HEK293T (cell line): Measurements from ENCODE around the gene PATL2.

Experiments used
- CTCF ChIA-PET: fragments of 350-600 bp; formaldehyde crosslinking; extraction: SDS; loops from one replicate; lab custom pipeline; 2021; ENCODE audit warnings: antibody characterized with exemption, inconsistent platforms; lab: Yijun Ruan, JAX
- POLR2A ChIA-PET: fragments of 350-600 bp; formaldehyde crosslinking; extraction: SDS; loops from one replicate; lab custom pipeline; 2020; ENCODE audit warnings: antibody characterized with exemption, inconsistent platforms; lab: Yijun Ruan, JAX
- DNase-seq: peaks from one replicate; pipeline ENCODE4 v3.0.0; 2012; ENCODE audit warnings: mixed read lengths; ENCODE audit errors: extremely low spot score
- ARNT ChIP-seq: fragments of 450-650 bp; IDR thresholded peaks from 2 replicates; pipeline ENCODE4 v1.6.1; 2017; ENCODE audit warnings: mild to moderate bottlenecking
- BHLHE40 ChIP-seq: fragments of 450-650 bp; IDR thresholded peaks from 2 replicates; pipeline ENCODE4 v1.6.1; 2016; ENCODE audit warnings: mild to moderate bottlenecking, moderate library complexity, borderline replicate concordance
- CTBP1 ChIP-seq: fragments of 450-650 bp; IDR thresholded peaks from 2 replicates; pipeline ENCODE4 v1.6.1; 2016; ENCODE audit warnings: borderline replicate concordance
- ELF4 ChIP-seq: fragments of 450-650 bp; IDR thresholded peaks from 2 replicates; pipeline ENCODE4 v1.6.1; 2017; ENCODE audit warnings: antibody characterized with exemption
- FOXA1 ChIP-seq: fragments of 450-650 bp; IDR thresholded peaks from 2 replicates; pipeline ENCODE4 v1.6.1; 2016; ENCODE audit warnings: mild to moderate bottlenecking
- FOXK2 ChIP-seq: fragments of 450-650 bp; IDR thresholded peaks from 2 replicates; pipeline ENCODE4 v1.6.1; 2016; ENCODE audit warnings: mild to moderate bottlenecking
- FOXM1 ChIP-seq: fragments of 450-650 bp; IDR thresholded peaks from 2 replicates; pipeline ENCODE4 v1.6.1; 2017; ENCODE audit warnings: mild to moderate bottlenecking, borderline replicate concordance
- HDGF ChIP-seq: fragments of 450-650 bp; IDR thresholded peaks from 2 replicates; pipeline ENCODE4 v1.6.1; 2017; ENCODE audit warnings: antibody characterized with exemption, borderline replicate concordance
- L3MBTL2 ChIP-seq: fragments of 450-650 bp; conservative IDR thresholded peaks from 2 replicates; pipeline ENCODE4 v1.6.1; 2016; ENCODE audit warnings: mild to moderate bottlenecking
- LEF1 ChIP-seq: fragments of 450-650 bp; IDR thresholded peaks from 2 replicates; pipeline ENCODE4 v1.6.1; 2017; ENCODE audit warnings: mild to moderate bottlenecking, borderline replicate concordance
- NFRKB ChIP-seq: fragments of 450-650 bp; IDR thresholded peaks from 2 replicates; pipeline ENCODE4 v1.6.1; 2016; ENCODE audit warnings: mild to moderate bottlenecking, moderate library complexity
- PKNOX1 ChIP-seq: fragments of 450-650 bp; IDR thresholded peaks from 2 replicates; pipeline ENCODE4 v1.6.1; 2016
- SP1 ChIP-seq: fragments of 450-650 bp; IDR thresholded peaks from 2 replicates; pipeline ENCODE4 v1.6.1; 2017
- SUZ12 ChIP-seq: fragments of 450-650 bp; IDR thresholded peaks from 2 replicates; pipeline ENCODE4 v1.6.1; 2016; ENCODE audit warnings: mild to moderate bottlenecking
- TARDBP ChIP-seq: fragments of 450-650 bp; IDR thresholded peaks from 2 replicates; pipeline ENCODE4 v1.6.1; 2016
- ZNF384 ChIP-seq: fragments of 450-650 bp; IDR thresholded peaks from 2 replicates; pipeline ENCODE4 v1.6.1; 2016

PATL2 gene

GRCh38 chr15:44713006-44713966, 2.2 kb upstream of the PATL2 start:
- CTCF ChIA-PET = interaction anchor here (0.6 to 2.7 kb wide), 6 partner anchors 8 to 33 kb away, joined by 3 to 18 read pairs (median 3); partner anchors contain the start of gene TRIM69
- no peak for TF ChIP-seq TARDBP
- POLR2A ChIA-PET = interaction anchor here (0.6 to 6.0 kb wide), 4 partner anchors 14 to 68 kb away, joined by 3 to 75 read pairs (median 35); partner anchors contain the start of genes SPG11 and TRIM69
- DNase-seq = peak; percentile 10

DNA sequence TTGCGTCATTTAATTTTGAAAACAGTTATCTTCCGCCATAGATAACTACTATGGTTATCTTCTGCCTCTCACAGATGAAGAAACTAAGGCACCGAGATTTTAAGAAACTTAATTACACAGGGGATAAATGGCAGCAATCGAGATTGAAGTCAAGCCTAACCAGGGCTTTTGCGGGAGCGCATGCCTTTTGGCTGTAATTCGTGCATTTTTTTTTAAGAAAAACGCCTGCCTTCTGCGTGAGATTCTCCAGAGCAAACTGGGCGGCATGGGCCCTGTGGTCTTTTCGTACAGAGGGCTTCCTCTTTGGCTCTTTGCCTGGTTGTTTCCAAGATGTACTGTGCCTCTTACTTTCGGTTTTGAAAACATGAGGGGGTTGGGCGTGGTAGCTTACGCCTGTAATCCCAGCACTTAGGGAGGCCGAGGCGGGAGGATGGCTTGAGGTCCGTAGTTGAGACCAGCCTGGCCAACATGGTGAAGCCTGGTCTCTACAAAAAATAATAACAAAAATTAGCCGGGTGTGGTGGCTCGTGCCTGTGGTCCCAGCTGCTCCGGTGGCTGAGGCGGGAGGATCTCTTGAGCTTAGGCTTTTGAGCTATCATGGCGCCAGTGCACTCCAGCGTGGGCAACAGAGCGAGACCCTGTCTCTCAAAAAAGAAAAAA, 1.4 kb upstream of the PATL2 start:
- POLR2A ChIA-PET = interaction anchor here (0.6 to 6.0 kb wide), 8 partner anchors 15 to 68 kb away, joined by 3 to 75 read pairs (median 5); partner anchors contain the start of genes SPG11 and TRIM69
- no peak for DNase-seq
- no peak for TF ChIP-seq BHLHE40
- TF ChIP-seq PKNOX1 = no peak
- TF ChIP-seq SUZ12 = no peak
- TF ChIP-seq TARDBP = no peak
- no peak for TF ChIP-seq FOXM1
- no peak for TF ChIP-seq ZNF384
- no peak for TF ChIP-seq L3MBTL2
- TF ChIP-seq SP1 = no peak
- CTCF ChIA-PET = interaction anchor here (0.7 to 2.7 kb wide), 2 partner anchors 25 to 79 kb away, joined by 3 to 18 read pairs; partner anchors contain the start of gene TRIM69

DNA sequence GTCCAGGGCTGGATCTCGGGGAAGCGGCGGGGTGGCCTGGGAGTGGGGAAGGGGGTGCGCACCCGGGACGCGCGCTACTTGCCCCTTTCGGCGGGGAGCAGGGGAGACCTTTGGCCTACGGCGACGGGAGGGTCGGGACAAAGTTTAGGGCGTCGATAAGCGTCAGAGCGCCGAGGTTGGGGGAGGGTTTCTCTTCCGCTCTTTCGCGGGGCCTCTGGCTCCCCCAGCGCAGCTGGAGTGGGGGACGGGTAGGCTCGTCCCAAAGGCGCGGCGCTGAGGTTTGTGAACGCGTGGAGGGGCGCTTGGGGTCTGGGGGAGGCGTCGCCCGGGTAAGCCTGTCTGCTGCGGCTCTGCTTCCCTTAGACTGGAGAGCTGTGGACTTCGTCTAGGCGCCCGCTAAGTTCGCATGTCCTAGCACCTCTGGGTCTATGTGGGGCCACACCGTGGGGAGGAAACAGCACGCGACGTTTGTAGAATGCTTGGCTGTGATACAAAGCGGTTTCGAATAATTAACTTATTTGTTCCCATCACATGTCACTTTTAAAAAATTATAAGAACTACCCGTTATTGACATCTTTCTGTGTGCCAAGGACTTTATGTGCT, 721 bp upstream of the PATL2 start:
- ChIA-PET POLR2A (interaction anchor here (0.6 to 6.0 kb wide), 10 partner anchors 14 to 58 kb away, joined by 3 to 75 read pairs (median 4); partner anchors contain the start of genes SPG11 and TRIM69), CTCF (interaction anchor here (0.7 kb wide), 1 partner anchor 79 kb away, joined by 3 read pairs; no protein-coding TSS in a partner anchor)
- DNase-seq = peak; percentile 16
- TF ChIP-seq L3MBTL2 (peak; percentile 52; the same call in 1 of the 2 replicates), PKNOX1 (no peak)

GRCh38 chr15:44710236-44711095, 657 bp downstream of the PATL2 start:
- CTCF ChIA-PET = interaction anchor here (0.5 to 1.0 kb wide), 3 partner anchors 26 to 235 kb away, joined by 3 to 5 read pairs (median 3); partner anchors contain the start of genes SPG11 and TRIM69
- POLR2A ChIA-PET = interaction anchor here (0.7 to 6.0 kb wide), 9 partner anchors 11 to 80 kb away, joined by 3 to 75 read pairs (median 3); partner anchors contain the start of genes SPG11 and TRIM69
- DNase-seq = no peak
- TF ChIP-seq ZNF384 (no peak), FOXM1 (no peak), SP1 (no peak), SUZ12 (no peak), HDGF (no peak), PKNOX1 (no peak), ARNT (no peak), LEF1 (no peak), FOXK2 (no peak)

DNA sequence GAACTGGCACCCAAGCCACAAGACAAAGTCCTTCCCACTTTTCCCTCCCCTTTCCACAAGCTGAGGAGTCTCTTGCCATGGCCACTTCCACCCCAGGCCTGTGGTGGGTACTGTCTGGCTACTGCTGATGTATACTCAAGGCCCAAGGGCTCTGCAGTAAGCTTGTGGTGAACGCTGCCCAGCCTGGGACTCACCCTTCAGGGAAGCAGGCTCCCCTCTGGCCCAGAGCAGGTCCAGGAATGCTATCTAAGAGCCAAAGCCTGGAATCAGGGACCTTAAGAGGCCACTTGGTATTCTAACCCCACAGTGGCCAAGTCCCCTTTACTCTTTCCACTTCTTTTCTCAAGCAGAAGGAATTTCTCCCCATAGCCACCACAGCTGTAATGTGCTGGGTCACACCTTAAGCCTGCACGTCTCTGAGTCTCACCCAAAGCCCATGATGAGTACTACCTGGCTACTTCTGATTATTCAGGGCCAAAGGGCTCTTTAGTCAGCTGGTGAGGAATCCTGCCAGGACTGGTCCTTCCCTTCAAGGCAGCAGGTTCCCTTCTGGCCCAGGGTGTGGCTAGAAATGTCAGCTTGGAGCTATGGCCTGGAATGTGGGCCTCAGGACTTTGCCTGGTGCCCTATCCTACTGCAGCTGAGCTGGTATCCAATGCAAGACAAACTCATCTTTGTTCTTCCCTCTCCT, 4.0 kb downstream of the PATL2 start:
- no peak for DNase-seq
- POLR2A ChIA-PET = interaction anchor here (1.0 kb wide), 2 partner anchors 22 to 44 kb away, joined by 3 read pairs; partner anchors contain the start of gene SPG11
- CTCF ChIA-PET = interaction anchor here (0.7 to 1.0 kb wide), 2 partner anchors 26 to 215 kb away, joined by 4 to 5 read pairs; no protein-coding TSS in a partner anchor
- TF ChIP-seq FOXA1 (no peak), BHLHE40 (no peak), ZNF384 (no peak), FOXM1 (no peak), SP1 (no peak), LEF1 (no peak), SUZ12 (no peak), TARDBP (no peak), FOXK2 (no peak), PKNOX1 (no peak), ELF4 (no peak), NFRKB (no peak), CTBP1 (no peak), HDGF (no peak), L3MBTL2 (no peak), ARNT (no peak)
